Measurements from ENCODE around the gene TJP3. TPM values are rescaled to one million over a fixed set of nuclear protein-coding genes. Genes with fewer than 3 reads are reported as not detected.
A peak's percentile ranks its signal among the peaks of the same experiment; 100 is the strongest.

Gene TJP3
- total RNA-seq, 1 donor from 2014 or later: 3.1 TPM

- Mint-ChIP-seq H3K27ac (ENCODE audit: unreplicated experiment) (peak overlapping the region; percentile 98), H3K4me3 (ENCODE audit: unreplicated experiment) (peak overlapping the region; percentile 71)
- no peak for TF ChIP-seq CTCF (IDR thresholded peaks at IDR 0.05; ENCODE audit: partially characterized antibody, unreplicated experiment)
Observed at GRCh38 chr19:3683405-3684053, 24.7 kb upstream of the TJP3 start.

GRCh38 chr19:3684054-3684816, 23.9 kb upstream of the TJP3 start:
- peaks cover 25% of the 10 kb centered on the region for H3K27me3 Mint-ChIP-seq (ENCODE audit: unreplicated experiment)
- H3K9me3 Mint-ChIP-seq (ENCODE audit: unreplicated experiment): peaks cover 28% of the 10 kb centered on the region
- TF ChIP-seq CTCF (IDR thresholded peaks at IDR 0.05; ENCODE audit: partially characterized antibody, unreplicated experiment): no peak
- H3K4me1 Mint-ChIP-seq (ENCODE audit: low read depth, unreplicated experiment): peaks cover 34% of the 10 kb centered on the region
- DNase-seq: peak; percentile 89
- H3K27ac Mint-ChIP-seq (ENCODE audit: unreplicated experiment): peak overlapping the region; percentile 98
- peak overlapping the region; percentile 71 for H3K4me3 Mint-ChIP-seq (ENCODE audit: unreplicated experiment)
- no peaks in the 10 kb centered on the region for H3K36me3 Mint-ChIP-seq (ENCODE audit: unreplicated experiment)

More at GRCh38 chr19:3683405-3684053, 24.7 kb upstream of the TJP3 start:
- DNase-seq: peak; percentile 83
- peaks cover 28% of the 10 kb centered on the region for H3K9me3 Mint-ChIP-seq (ENCODE audit: unreplicated experiment)
- H3K27me3 Mint-ChIP-seq (ENCODE audit: unreplicated experiment): peaks cover 25% of the 10 kb centered on the region
- peaks cover 33% of the 10 kb centered on the region for H3K4me1 Mint-ChIP-seq (ENCODE audit: low read depth, unreplicated experiment)
- no peaks in the 10 kb centered on the region for H3K36me3 Mint-ChIP-seq (ENCODE audit: unreplicated experiment)

- peaks cover 28% of the 10 kb centered on the region for H3K27me3 Mint-ChIP-seq (ENCODE audit: unreplicated experiment)
- H3K9me3 Mint-ChIP-seq (ENCODE audit: unreplicated experiment): peaks cover 28% of the 10 kb centered on the region
- no peak overlapping the region for H3K4me3 Mint-ChIP-seq (ENCODE audit: unreplicated experiment)
- TF ChIP-seq CTCF (IDR thresholded peaks at IDR 0.05; ENCODE audit: partially characterized antibody, unreplicated experiment): no peak
- no peak for DNase-seq
- H3K27ac Mint-ChIP-seq (ENCODE audit: unreplicated experiment): peak overlapping the region; percentile 98
- peaks cover 37% of the 10 kb centered on the region for H3K4me1 Mint-ChIP-seq (ENCODE audit: low read depth, unreplicated experiment)
- no peaks in the 10 kb centered on the region for H3K36me3 Mint-ChIP-seq (ENCODE audit: unreplicated experiment)
Observed at GRCh38 chr19:3684817-3685410, 23.3 kb upstream of the TJP3 start.

GRCh38 chr19:3687393-3687773, 20.8 kb upstream of the TJP3 start:
- H3K36me3 Mint-ChIP-seq (ENCODE audit: unreplicated experiment): peaks cover 5% of the 10 kb centered on the region
- H3K4me3 Mint-ChIP-seq (ENCODE audit: unreplicated experiment): peak overlapping the region; percentile 68
- H3K27ac Mint-ChIP-seq (ENCODE audit: unreplicated experiment): peak overlapping the region; percentile 84
- TF ChIP-seq CTCF (IDR thresholded peaks at IDR 0.05; ENCODE audit: partially characterized antibody, unreplicated experiment): no peak
- peaks cover 25% of the 10 kb centered on the region for H3K4me1 Mint-ChIP-seq (ENCODE audit: low read depth, unreplicated experiment)
- peaks cover 27% of the 10 kb centered on the region for H3K27me3 Mint-ChIP-seq (ENCODE audit: unreplicated experiment)
- peaks cover 22% of the 10 kb centered on the region for H3K9me3 Mint-ChIP-seq (ENCODE audit: unreplicated experiment)
- DNase-seq: no peak

Measured in glutamatergic neuron (in vitro differentiated cells).